Hematopoietic multipotent progenitor cell treated with erythropoietin and hydrocortisone succinate and interleukin-3 and kit ligand, for 8 days (in vitro differentiated cells): ENCODE results near the gene OTOG.

Experiments used
- DNase-seq: peaks from one replicate; pipeline ENCODE4 v3.0.0-alpha.2; 2015

Gene OTOG

GRCh38 chr11:17672469-17672868 is 125.4 kb downstream of the OTOG start:
- no peak for DNase-seq

DNA sequence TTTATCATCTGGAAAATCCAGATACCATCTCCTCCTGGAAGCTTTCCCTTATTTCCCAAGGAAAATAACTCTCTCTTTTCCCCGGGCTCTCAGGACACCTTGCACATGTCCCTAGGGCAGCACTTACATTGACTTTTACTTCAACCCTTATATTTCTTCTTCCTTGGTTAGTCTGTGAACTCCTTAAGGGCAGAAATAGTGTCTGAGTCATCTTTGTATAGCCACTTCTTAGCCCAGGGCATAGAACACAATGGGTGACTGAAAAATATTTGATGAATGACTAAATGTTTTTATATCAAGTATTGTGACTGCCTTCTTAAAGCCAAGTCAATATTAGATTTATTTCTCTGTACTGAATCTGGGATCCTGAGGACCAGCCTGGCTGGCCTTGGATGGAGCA is 126.9 kb downstream of the OTOG start:
- no peak for DNase-seq

DNA sequence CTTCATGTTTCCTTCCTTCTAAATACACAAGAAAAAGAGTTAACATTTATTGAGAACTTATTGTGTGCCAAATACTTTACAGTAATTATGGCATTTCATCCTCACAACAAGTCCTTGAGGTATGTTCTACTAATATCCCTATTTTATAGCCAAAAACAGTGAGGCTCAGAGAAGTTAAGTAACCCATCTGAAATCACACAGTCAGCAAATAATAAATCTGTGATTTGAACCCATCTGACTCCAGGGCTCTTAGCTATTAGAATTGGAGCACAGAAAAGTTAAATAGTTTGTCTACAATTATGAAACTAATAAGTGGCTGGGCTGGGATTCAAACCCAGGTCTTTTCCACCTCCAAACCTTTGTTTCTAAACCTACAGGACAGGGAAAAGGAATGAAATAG is 135.8 kb downstream of the OTOG start:
- no peak for DNase-seq

GRCh38 chr11:17683377-17684161 is 136.5 kb downstream of the OTOG start:
- DNase-seq = no peak

DNA sequence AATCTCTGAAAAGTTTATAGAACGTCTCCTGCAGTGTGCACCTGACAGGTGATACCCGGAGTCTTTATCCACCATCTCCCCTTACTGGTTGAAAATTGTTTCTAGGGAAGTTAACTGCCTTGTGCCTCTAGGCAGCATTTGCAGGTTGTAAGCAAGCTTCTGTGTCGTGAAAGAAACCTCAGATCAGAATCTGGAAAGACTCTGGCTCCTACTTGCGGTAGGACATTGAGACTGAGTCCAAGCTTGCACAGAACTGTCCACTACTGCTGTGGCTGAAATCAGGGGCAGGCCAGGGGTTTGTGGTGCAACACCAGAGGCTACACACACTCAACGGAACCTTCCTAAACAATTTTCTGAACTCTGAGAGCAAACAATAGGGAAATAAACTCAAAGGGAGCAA is 137.5 kb downstream of the OTOG start:
- no peak for DNase-seq

DNA sequence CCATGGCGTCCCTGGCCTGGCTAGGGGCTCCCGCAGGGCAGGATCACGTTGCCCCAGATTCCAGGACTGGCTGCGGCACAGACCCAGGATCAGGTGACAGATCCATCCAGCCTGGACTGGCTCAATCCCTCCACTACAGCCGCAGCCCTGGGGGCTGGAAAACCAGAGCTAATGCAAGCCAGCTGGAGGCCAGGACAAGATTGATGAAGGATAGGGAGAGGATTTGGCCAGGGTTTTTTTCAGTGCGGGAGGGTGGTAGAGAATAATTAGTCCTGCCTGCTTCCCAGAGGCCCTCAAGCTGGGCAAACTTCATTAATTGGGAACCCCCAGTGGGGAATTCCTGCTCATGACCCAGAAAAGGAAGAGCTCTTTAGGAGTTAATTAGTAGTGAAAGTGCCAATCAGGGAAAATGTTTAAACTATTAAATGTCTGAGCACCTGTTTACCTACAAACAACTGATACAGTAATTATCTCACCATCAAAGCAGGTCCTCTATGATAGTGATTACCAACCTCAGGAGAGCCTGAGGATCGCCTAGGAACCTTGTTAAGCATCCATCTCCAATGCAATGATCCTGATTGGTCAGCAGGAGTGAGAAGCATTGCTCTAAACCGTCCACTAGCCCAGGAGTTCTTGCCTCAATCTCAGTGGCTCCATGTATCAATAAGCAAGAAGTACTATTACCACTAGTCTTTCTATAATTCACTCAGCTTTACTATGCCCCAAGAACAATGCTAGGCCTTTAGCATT is 139.3 kb downstream of the OTOG start:
- no peak for DNase-seq

GRCh38 chr11:17687946-17688670 is 141.0 kb downstream of the OTOG start:
- no peak for DNase-seq

GRCh38 chr11:17691550-17691949 is 144.5 kb downstream of the OTOG start:
- no peak for DNase-seq

- DNase-seq = no peak
Measured at GRCh38 chr11:17691976-17692375, 144.9 kb downstream of the OTOG start.

- DNase-seq = no peak
Measured at GRCh38 chr11:17692931-17693330, 145.9 kb downstream of the OTOG start.

DNA sequence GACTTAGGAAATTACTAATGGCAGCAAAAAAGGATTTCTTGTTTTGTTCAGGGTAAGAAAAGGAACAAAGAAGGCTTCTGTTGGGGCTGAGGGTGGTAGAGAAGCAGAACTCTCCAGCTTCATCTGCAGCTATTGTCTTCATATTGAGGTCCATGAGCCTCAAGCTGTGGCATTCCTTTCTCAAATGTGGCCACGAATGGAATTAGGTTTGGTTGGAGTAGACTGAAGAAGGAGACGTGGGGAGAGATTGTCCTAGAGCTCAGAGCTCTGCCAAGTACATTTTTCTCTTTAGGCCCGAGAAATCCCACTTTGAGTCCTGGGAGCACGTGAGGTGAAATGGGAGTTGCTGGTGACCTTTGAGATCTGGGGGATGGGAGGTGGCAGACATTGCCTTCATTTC is 146.5 kb downstream of the OTOG start:
- DNase-seq = no peak

GRCh38 chr11:17694494-17695110 is 147.5 kb downstream of the OTOG start:
- no peak for DNase-seq

- DNase-seq = no peak
Measured at GRCh38 chr11:17695454-17696441, 148.7 kb downstream of the OTOG start.

GRCh38 chr11:17696741-17697140 is 149.7 kb downstream of the OTOG start:
- DNase-seq = no peak
